Activated T-helper 2 cell treated with anti-CD3 and anti-CD28 coated beads, Interferon-gamma antibody, Interleukin-2, Interleukin-4, amounts not matched to agents 10 μg/mL and 5 μg/mL and 100 μg/mL, durations not matched to agents 14 hours and 24 hours and 36 hours (primary cell): ENCODE results near the gene SOX5. TPM values are rescaled to one million over a fixed set of nuclear protein-coding genes. Genes with fewer than 3 reads are reported as not detected.

Experiments used
- DNase-seq: peaks from one replicate; pipeline ENCODE4 v3.0.0; 2021; ENCODE audit warnings: low spot score
- H3K27ac Mint-ChIP-seq: one replicate; pipeline ENCODE4 v1.8.0; 2021; ENCODE audit warnings: mixed read lengths
- H3K27me3 Mint-ChIP-seq: one replicate; pipeline ENCODE4 v1.8.0; 2021; ENCODE audit warnings: low read depth, mixed read lengths
- H3K36me3 Mint-ChIP-seq: one replicate; pipeline ENCODE4 v1.8.0; 2021; ENCODE audit warnings: low read depth, mixed read lengths
- H3K4me1 Mint-ChIP-seq: one replicate; pipeline ENCODE4 v1.8.0; 2021; ENCODE audit warnings: low read depth, mixed read lengths
- H3K4me3 Mint-ChIP-seq: one replicate; pipeline ENCODE4 v1.8.0; 2021; ENCODE audit warnings: low read depth, mild to moderate bottlenecking, moderate library complexity, mixed read lengths
- H3K9me3 Mint-ChIP-seq: one replicate; pipeline ENCODE4 v1.8.0; 2021; ENCODE audit warnings: mixed read lengths
- intact Hi-C: fragments of 100-400 bp; cut with micrococcal nuclease; formaldehyde crosslinking; loops from one replicate; pipeline ENCODE4 v1.15.1; 2023
- total RNA-seq: library from RNA; stranded (reverse); gene quantifications from 2 replicates; pipeline ENCODE4 v1.2.3, GENCODE V29; 2022

Gene SOX5
- 0.34 and 0.53 TPM in 2 replicates for total RNA-seq

- no peaks in the 10 kb centered on the region for H3K36me3 Mint-ChIP-seq
These were observed at the start of gene SOX5 for GRCh38 chr12:23949348-23950209. TSS of gene SOX5 (minus strand) at chr12:23949670. CDS start at chr12:23949601, 69 bp downstream.

GRCh38 chr12:23987046-23987445 is 37.6 kb upstream of the SOX5 start:
- intact Hi-C loops: no loop called here
- no peak overlapping the region for H3K4me3 Mint-ChIP-seq
- no peaks in the 10 kb centered on the region for H3K36me3 Mint-ChIP-seq

More at GRCh38 chr12:23949348-23950209, at the start of gene SOX5:
- Mint-ChIP-seq H3K27me3 (no peaks in the 10 kb centered on the region), H3K4me3 (no peak within 1 kb of the TSS), H3K4me1 (no peaks in the 10 kb centered on the region), H3K27ac (no peak within 1 kb of the TSS), H3K9me3 (no peaks in the 10 kb centered on the region)
- DNase-seq: no peak
- intact Hi-C loops: no loop called here

GRCh38 chr12:23980826-23981225 is 31.4 kb upstream of the SOX5 start:
- H3K36me3 Mint-ChIP-seq: no peaks in the 10 kb centered on the region
- intact Hi-C loops: no loop called here
- no peak for DNase-seq
- no peaks in the 10 kb centered on the region for H3K9me3 Mint-ChIP-seq
- no peaks in the 10 kb centered on the region for H3K4me1 Mint-ChIP-seq
- no peak overlapping the region for H3K4me3 Mint-ChIP-seq
- no peak overlapping the region for H3K27ac Mint-ChIP-seq
- H3K27me3 Mint-ChIP-seq: no peaks in the 10 kb centered on the region

More at GRCh38 chr12:23987046-23987445, 37.6 kb upstream of the SOX5 start:
- peaks cover 6% of the 10 kb centered on the region for H3K9me3 Mint-ChIP-seq
- H3K4me1 Mint-ChIP-seq: no peaks in the 10 kb centered on the region
- no peak overlapping the region for H3K27ac Mint-ChIP-seq
- DNase-seq: no peak
- H3K27me3 Mint-ChIP-seq: no peaks in the 10 kb centered on the region

GRCh38 chr12:23964812-23965211 is 15.3 kb upstream of the SOX5 start:
- Mint-ChIP-seq H3K4me3 (no peak overlapping the region), H3K36me3 (no peaks in the 10 kb centered on the region), H3K27me3 (no peaks in the 10 kb centered on the region), H3K27ac (no peak overlapping the region), H3K4me1 (no peaks in the 10 kb centered on the region), H3K9me3 (no peaks in the 10 kb centered on the region)
- DNase-seq: no peak
- intact Hi-C loops: no loop called here

- no peak overlapping the region for H3K27ac Mint-ChIP-seq
- H3K36me3 Mint-ChIP-seq: no peaks in the 10 kb centered on the region
- H3K4me1 Mint-ChIP-seq: no peaks in the 10 kb centered on the region
- DNase-seq: no peak
- no peaks in the 10 kb centered on the region for H3K9me3 Mint-ChIP-seq
- intact Hi-C loops: no loop called here
- H3K27me3 Mint-ChIP-seq: no peaks in the 10 kb centered on the region
- H3K4me3 Mint-ChIP-seq: no peak overlapping the region
These were observed 10.4 kb upstream of the SOX5 start for GRCh38 chr12:23959826-23960225.

GRCh38 chr12:23954332-23954731 is 4.9 kb upstream of the SOX5 start:
- DNase-seq: no peak
- no peaks in the 10 kb centered on the region for H3K27me3 Mint-ChIP-seq
- intact Hi-C loops: no loop called here
- no peak overlapping the region for H3K27ac Mint-ChIP-seq
- H3K4me1 Mint-ChIP-seq: no peaks in the 10 kb centered on the region
- no peaks in the 10 kb centered on the region for H3K9me3 Mint-ChIP-seq
- H3K4me3 Mint-ChIP-seq: no peak overlapping the region
- H3K36me3 Mint-ChIP-seq: no peaks in the 10 kb centered on the region

GRCh38 chr12:23952071-23952470 is 2.6 kb upstream of the SOX5 start:
- DNase-seq: no peak
- Mint-ChIP-seq H3K27ac (no peak overlapping the region), H3K9me3 (no peaks in the 10 kb centered on the region), H3K27me3 (no peaks in the 10 kb centered on the region), H3K4me3 (no peak overlapping the region), H3K4me1 (no peaks in the 10 kb centered on the region), H3K36me3 (no peaks in the 10 kb centered on the region)
- intact Hi-C loops: no loop called here

GRCh38 chr12:23950775-23951451 is 1.4 kb upstream of the SOX5 start:
- intact Hi-C loops: no loop called here
- Mint-ChIP-seq H3K36me3 (no peaks in the 10 kb centered on the region), H3K4me3 (no peak overlapping the region), H3K9me3 (no peaks in the 10 kb centered on the region), H3K4me1 (no peaks in the 10 kb centered on the region), H3K27me3 (no peaks in the 10 kb centered on the region), H3K27ac (no peak overlapping the region)
- DNase-seq: no peak

GRCh38 chr12:23950210-23950774 is 822 bp upstream of the SOX5 start:
- intact Hi-C loops: no loop called here
- Mint-ChIP-seq H3K27ac (no peak overlapping the region), H3K27me3 (no peaks in the 10 kb centered on the region), H3K4me3 (no peak overlapping the region), H3K36me3 (no peaks in the 10 kb centered on the region), H3K4me1 (no peaks in the 10 kb centered on the region), H3K9me3 (no peaks in the 10 kb centered on the region)
- DNase-seq: no peak

- no peaks in the 10 kb centered on the region for H3K27me3 Mint-ChIP-seq
- DNase-seq: no peak
- H3K36me3 Mint-ChIP-seq: no peaks in the 10 kb centered on the region
These were observed 1.2 kb downstream of the SOX5 start for GRCh38 chr12:23948291-23948690.

GRCh38 chr12:23947395-23947794 is 2.1 kb downstream of the SOX5 start:
- Mint-ChIP-seq H3K36me3 (no peaks in the 10 kb centered on the region), H3K27ac (no peak overlapping the region), H3K4me3 (no peak overlapping the region), H3K9me3 (no peaks in the 10 kb centered on the region), H3K4me1 (no peaks in the 10 kb centered on the region), H3K27me3 (no peaks in the 10 kb centered on the region)
- no peak for DNase-seq
- intact Hi-C loops: no loop called here

More at GRCh38 chr12:23948291-23948690, 1.2 kb downstream of the SOX5 start:
- H3K4me1 Mint-ChIP-seq: no peaks in the 10 kb centered on the region
- H3K9me3 Mint-ChIP-seq: no peaks in the 10 kb centered on the region
- H3K4me3 Mint-ChIP-seq: no peak overlapping the region
- intact Hi-C loops: no loop called here
- no peak overlapping the region for H3K27ac Mint-ChIP-seq

GRCh38 chr12:23945249-23945648 is 4.2 kb downstream of the SOX5 start:
- no peaks in the 10 kb centered on the region for H3K4me1 Mint-ChIP-seq
- H3K27me3 Mint-ChIP-seq: no peaks in the 10 kb centered on the region
- H3K9me3 Mint-ChIP-seq: no peaks in the 10 kb centered on the region
- H3K4me3 Mint-ChIP-seq: no peak overlapping the region
- DNase-seq: no peak
- intact Hi-C loops: no loop called here
- no peak overlapping the region for H3K27ac Mint-ChIP-seq
- H3K36me3 Mint-ChIP-seq: no peaks in the 10 kb centered on the region

GRCh38 chr12:23944067-23944466 is 5.4 kb downstream of the SOX5 start:
- DNase-seq: no peak
- Mint-ChIP-seq H3K27ac (no peak overlapping the region), H3K4me1 (no peaks in the 10 kb centered on the region), H3K36me3 (no peaks in the 10 kb centered on the region), H3K27me3 (no peaks in the 10 kb centered on the region), H3K9me3 (no peaks in the 10 kb centered on the region), H3K4me3 (no peak overlapping the region)
- intact Hi-C loops: no loop called here
